H1 (cell line): ENCODE measurements around the gene NLK. TPM values are rescaled to one million over a fixed set of nuclear protein-coding genes. Genes with fewer than 3 reads are reported as not detected.

Experiments
- BRCA1 ChIP-seq: IDR thresholded peaks from 2 replicates; pipeline ENCODE4 v1.6.1; 2012; ENCODE audit warnings: low read depth, low read length, improper control_type of control experiment
- GTF2F1 ChIP-seq: IDR thresholded peaks from 2 replicates; pipeline ENCODE4 v1.6.1; 2012; ENCODE audit warnings: low read depth, low read length, improper control_type of control experiment, borderline replicate concordance
- RXRA ChIP-seq: IDR thresholded peaks from 2 replicates; pipeline ENCODE4 v1.6.1; 2011; ENCODE audit warnings: low read depth, mild to moderate bottlenecking, low read length, moderate library complexity; ENCODE audit not compliant: insufficient read depth
- SP1 ChIP-seq: IDR thresholded peaks from 2 replicates; pipeline ENCODE4 v1.6.1; 2011; ENCODE audit warnings: low read depth, low read length
- SUZ12 ChIP-seq: fragments of 200-600 bp; sonication (generic); IDR thresholded peaks from 2 replicates; pipeline ENCODE4 v1.6.1; 2012; ENCODE audit warnings: mild to moderate bottlenecking, inconsistent platforms, low read length, moderate library complexity, mixed read lengths
- TAF1 ChIP-seq: IDR thresholded peaks from 2 replicates; pipeline ENCODE4 v1.6.1; 2011; ENCODE audit warnings: mild to moderate bottlenecking, low read depth, low read length
- polyA plus RNA-seq, 7 experiments: library from polyadenylated mRNA; depleted of rRNA in 3 of 7; stranded (reverse) in 5 of 7; unstranded in 2 of 7; fragments of >200 nt in 5 of 7; fragments of 200-250 nt in 2 of 7; gene quantifications; 1 replicate in 5 of 7; 2 replicates in 1 of 7; 4 replicates in 1 of 7; pipeline versions ENCODE4 v1.2.1 to v1.2.3, GENCODE V29; 2011 to 2013; ENCODE audit warnings: missing spikeins in 2 of 7, mixed read lengths in 2 of 7
- total RNA-seq: library from RNA; stranded (reverse); fragmentation: NEBNext Ultra II Directional; extraction: Animal tissue kit (Norgen Biotek cat#: 25700); gene quantifications from 2 replicates; pipeline ENCODE4 v1.2.1, GENCODE V29; 2021

Gene NLK
- total and polyA plus RNA-seq, 2 of the 8 experiments (the other 6 are each of a cell fraction or from before 2014, with no cell fraction given) = 30.8 to 49.9 TPM

- TF ChIP-seq GTF2F1 (no peak), TAF1 (no peak), SUZ12 (no peak), BRCA1 (no peak), RXRA (no peak), SP1 (no peak)
Observed at GRCh38 chr17:28119560-28119959, 77.1 kb downstream of the NLK start (continued).
